Upper lobe of left lung (tissue), 6 donors: Measurements from ENCODE around the gene CNTLN. TPM values are rescaled to one million over a fixed set of nuclear protein-coding genes. Genes with fewer than 3 reads are reported as not detected.
"Not testable (repeated sequence)": the region's sequence is repeated elsewhere in the genome, so short reads cannot be mapped to it uniquely, and the experiment has no call there.

Experiments used
- ATAC-seq, 2 donors: fragments of 200-7000 bp; cut with Tn5 transposase; one replicate each; pipeline ENCODE4 v1.9.1; 2022; ENCODE audit warnings: mild to moderate bottlenecking in 2 of 2, moderate library complexity in 2 of 2; ENCODE audit not compliant: low FRiP score in 2 of 2
- DNase-seq, 2 donors: peaks; one replicate each; pipeline ENCODE4 v3.0.0-alpha.2; 2019 to 2020
- H3K27ac ChIP-seq, 4 donors: fragments of 200-600 bp; sonication (generic); one replicate each; pipeline ENCODE4 v1.5.1; 2016 to 2019
- H3K27me3 ChIP-seq, 4 donors: fragments of 200-600 bp; sonication (generic); one replicate each; pipeline ENCODE4 v1.5.1; 2017 to 2019
- H3K36me3 ChIP-seq, 4 donors: fragments of 200-600 bp; sonication (generic); one replicate each; pipeline ENCODE4 v1.5.1; 2016 to 2019
- H3K4me1 ChIP-seq, 4 donors: fragments of 200-600 bp; sonication (generic); one replicate each; pipeline ENCODE4 v1.5.1; 2018 to 2019
- H3K4me3 ChIP-seq, 4 donors: fragments of 200-600 bp; sonication (generic); one replicate each; pipeline ENCODE4 v1.5.1; 2017 to 2019; ENCODE audit warnings: mild to moderate bottlenecking in 2 of 4, moderate library complexity in 1 of 4
- H3K9me3 ChIP-seq, 4 donors: fragments of 200-600 bp; sonication (generic); one replicate each; pipeline ENCODE4 v1.5.1; 2018 to 2019
- CTCF ChIP-seq, 6 experiments: fragments of 450-650 bp in 4 of 6; fragments of 200-600 bp in 2 of 6; sonication (generic) in 2 of 6; IDR thresholded peaks; one replicate each; pipeline ENCODE4 v1.5.1; 2016 to 2019; ENCODE audit warnings: antibody characterized with exemption in 6 of 6
- EP300 ChIP-seq, 4 donors: sonication (generic); formaldehyde crosslinking; IDR thresholded peaks; one replicate each; pipeline ENCODE4 v1.5.1; 2017; ENCODE audit warnings: antibody characterized with exemption in 4 of 4, control low read depth in 2 of 4
- POLR2A ChIP-seq, 4 donors: fragments of 450-650 bp; IDR thresholded peaks; one replicate each; pipeline ENCODE4 v1.5.1; 2016 to 2017; ENCODE audit warnings: antibody characterized with exemption in 4 of 4, mild to moderate bottlenecking in 2 of 4
- POLR2AphosphoS5 ChIP-seq, 2 donors: sonication (generic); formaldehyde crosslinking; IDR thresholded peaks; one replicate each; pipeline ENCODE4 v1.5.1; 2017; ENCODE audit warnings: antibody characterized with exemption in 2 of 2
- WGBS, 2 donors: methylation state at CpG; one replicate each; pipeline ENCODE4 v1.1.5; 2017 to 2018; 5-methylcytosine and 5-hydroxymethylcytosine counted together
- total RNA-seq, 6 donors: library from RNA; depleted of rRNA in 4 of 6; stranded (reverse); fragments of >200 nt in 4 of 6; gene quantifications; one replicate each; pipeline versions ENCODE4 v1.1.0 to v1.2.1, GENCODE V29; 2016 to 2021
- donor health status: DM: no; HTN: no; CAD: no; lungs with moderate emphysema.
- donor health status: DM: no; HTN: yes; CAD: no; lungs with severe emphysema.

CNTLN gene
- total RNA-seq, 6 donors from 2014 or later, result 5.5 to 58.7 (median 8.4) TPM

DNA sequence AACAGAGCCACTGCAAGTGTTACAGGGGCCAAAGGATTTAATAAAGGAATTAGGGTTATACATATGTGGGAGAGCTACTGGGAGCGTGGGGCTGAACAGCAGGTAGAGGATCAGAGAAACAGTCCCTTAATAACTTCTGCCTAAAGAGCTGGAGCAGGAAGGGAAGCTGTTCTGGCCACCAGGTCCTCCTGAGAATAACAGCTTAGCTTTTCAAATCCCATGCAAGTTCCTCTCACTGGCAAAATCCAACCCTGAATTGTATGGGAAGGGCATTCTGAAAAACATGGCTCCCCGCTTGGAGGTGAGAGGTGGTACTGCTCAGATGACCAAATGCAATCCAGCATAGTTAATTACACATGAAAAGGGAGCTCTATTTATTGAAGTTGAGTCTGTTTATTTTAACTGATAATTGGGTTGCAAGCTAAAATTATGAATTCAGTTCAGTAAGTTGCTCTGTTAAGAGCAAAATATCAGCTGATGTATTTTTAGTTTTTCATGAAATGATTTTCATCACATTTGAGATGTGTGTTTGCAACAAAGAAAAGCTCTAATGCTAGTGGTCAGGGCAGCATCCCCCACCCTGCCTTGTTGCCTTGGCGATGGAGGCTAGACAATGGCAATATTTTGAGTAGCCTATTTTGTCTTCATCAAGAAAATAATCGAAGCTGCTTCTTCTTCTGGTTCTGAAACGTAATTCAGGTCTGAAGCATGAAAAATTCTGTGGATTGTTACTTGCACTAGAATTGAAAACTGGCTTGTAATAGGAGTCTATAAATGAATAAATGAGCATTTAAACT lies 385.6 kb downstream of the CNTLN start:
- H3K4me3 ChIP-seq, result peak overlapping the region in 1 of 4 donors; percentile 8
- peaks cover 0 to 6% (median 0%) of the 10 kb centered on the region in 4 donors for H3K4me1 ChIP-seq
- no peaks in the 10 kb centered on the region for H3K9me3 ChIP-seq
- WGBS, 2 donors, result 81 to 82% methylated on average over 5 of the region's 5 CpGs
- no peaks in the 10 kb centered on the region for H3K36me3 ChIP-seq
- ATAC-seq (no peak), DNase-seq (no peak)
- H3K27me3 ChIP-seq, result no peaks in the 10 kb centered on the region
- H3K27ac ChIP-seq, result no peak overlapping the region
- no peak for TF ChIP-seq POLR2AphosphoS5 (IDR thresholded peaks at IDR 0.05)
- TF ChIP-seq CTCF (IDR thresholded peaks at IDR 0.05), result peak in 1 of 6 experiments; percentile 18

DNA sequence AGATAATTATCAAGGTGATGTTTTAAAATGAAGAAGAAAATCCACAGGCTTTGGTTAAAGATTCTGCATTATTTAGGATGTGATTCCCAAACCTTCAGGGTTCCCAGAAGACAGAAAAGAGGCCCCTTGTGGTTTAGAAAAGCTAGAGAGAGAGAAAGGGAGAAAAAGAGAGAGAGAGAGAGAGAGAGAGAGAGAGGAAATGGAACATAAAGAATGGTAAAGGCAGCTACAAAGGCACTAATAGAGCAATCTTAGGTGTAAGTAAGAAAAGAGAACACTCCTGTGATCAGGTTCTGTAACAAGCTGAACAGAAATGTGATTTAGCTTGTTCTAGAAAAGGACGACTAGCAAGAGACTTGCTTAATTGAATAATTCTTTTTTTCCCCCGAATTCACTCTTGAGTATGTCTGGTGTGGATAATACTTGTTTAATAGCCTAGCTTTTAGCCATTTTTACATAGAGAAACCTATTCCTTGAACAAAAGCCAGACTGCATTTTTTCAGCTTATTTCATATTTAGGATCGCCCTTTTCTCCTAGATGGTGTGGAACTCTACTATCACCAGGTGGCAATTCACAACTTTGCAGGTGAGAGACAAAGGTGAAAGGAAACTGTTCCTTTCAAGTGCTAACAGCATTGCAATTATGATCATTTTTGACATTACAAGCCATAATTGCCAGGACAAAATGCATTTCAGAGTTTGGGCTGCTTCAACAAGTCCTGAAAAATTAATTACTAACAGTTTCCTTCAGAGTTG lies 386.4 kb downstream of the CNTLN start:
- no peak overlapping the region for H3K27ac ChIP-seq
- DNase-seq, result no peak
- H3K9me3 ChIP-seq, result no peaks in the 10 kb centered on the region
- WGBS, 2 donors, result 88 to 89% methylated on average over 3 of the region's 3 CpGs
- TF ChIP-seq CTCF (IDR thresholded peaks at IDR 0.05), result no peak
- no peak for TF ChIP-seq POLR2A (IDR thresholded peaks at IDR 0.05)
- no peak for TF ChIP-seq POLR2AphosphoS5 (IDR thresholded peaks at IDR 0.05)
- no peak for TF ChIP-seq EP300 (IDR thresholded peaks at IDR 0.05)
- no peak overlapping the region for H3K4me3 ChIP-seq
- no peaks in the 10 kb centered on the region for H3K36me3 ChIP-seq
- H3K4me1 ChIP-seq, result peaks cover 0 to 6% (median 0%) of the 10 kb centered on the region in 4 donors
- no peak for ATAC-seq
- no peaks in the 10 kb centered on the region for H3K27me3 ChIP-seq

DNA sequence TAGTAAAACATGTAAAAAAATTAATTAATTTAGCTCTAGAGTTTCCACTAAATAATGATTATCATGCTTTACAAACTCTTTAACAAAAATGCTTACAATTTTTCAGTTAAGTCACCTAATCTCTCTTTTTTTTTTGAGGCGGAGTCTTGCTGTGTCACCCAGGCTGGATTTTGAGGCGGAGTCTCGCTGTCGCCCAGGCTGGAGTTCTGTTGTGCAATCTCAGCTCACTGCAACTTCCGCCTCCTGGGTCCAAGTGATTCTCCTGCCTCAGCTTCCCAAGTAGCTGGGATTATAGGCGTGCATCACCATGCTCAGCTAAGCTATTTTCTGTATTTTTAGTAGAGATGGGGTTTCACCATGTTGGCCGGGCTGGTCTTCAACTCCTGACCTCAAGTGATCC lies 391.9 kb downstream of the CNTLN start:
- ATAC-seq, H3K4me3 ChIP-seq, H3K36me3 ChIP-seq, H3K9me3 ChIP-seq, H3K27ac ChIP-seq, H3K4me1 ChIP-seq, H3K27me3 ChIP-seq, DNase-seq: not testable (repeated sequence)
- 79% methylated on average over 7 of the region's 7 CpGs for WGBS, 2 donors

DNA sequence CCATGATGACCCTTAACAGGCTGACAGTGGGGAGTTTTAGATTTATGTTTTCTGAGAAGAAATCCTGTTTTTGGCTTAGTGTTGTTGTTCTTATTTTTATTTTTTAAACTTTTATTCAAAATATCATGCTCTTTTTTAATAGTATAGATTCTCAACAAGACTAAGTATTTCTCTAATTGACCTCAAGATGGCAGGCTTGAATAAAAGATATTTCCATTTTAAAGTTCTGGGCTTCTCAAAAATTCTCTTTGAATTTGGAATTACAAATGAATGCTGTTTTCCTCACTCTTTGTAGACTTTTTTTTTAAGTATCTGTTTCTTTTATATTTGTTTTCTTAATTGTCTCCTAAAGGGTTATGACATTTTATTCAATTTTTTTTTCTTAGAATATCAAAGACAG lies 394.0 kb downstream of the CNTLN start:
- Histone ChIP-seq H3K4me3 (no peak overlapping the region), H3K4me1 (no peaks in the 10 kb centered on the region), H3K36me3 (no peaks in the 10 kb centered on the region), H3K9me3 (no peaks in the 10 kb centered on the region), H3K27me3 (no peaks in the 10 kb centered on the region), H3K27ac (no peak overlapping the region)
- no peak for ATAC-seq
- no peak for TF ChIP-seq CTCF (IDR thresholded peaks at IDR 0.05)
- TF ChIP-seq EP300 (IDR thresholded peaks at IDR 0.05), result no peak
- no peak for TF ChIP-seq POLR2A (IDR thresholded peaks at IDR 0.05)
- no peak for TF ChIP-seq POLR2AphosphoS5 (IDR thresholded peaks at IDR 0.05)
- DNase-seq, result no peak

GRCh38 chr9:17531642-17532254 lies 396.9 kb downstream of the CNTLN start:
- no peaks in the 10 kb centered on the region for H3K9me3 ChIP-seq
- no peak for TF ChIP-seq POLR2A (IDR thresholded peaks at IDR 0.05)
- no peak for TF ChIP-seq POLR2AphosphoS5 (IDR thresholded peaks at IDR 0.05)
- TF ChIP-seq CTCF (IDR thresholded peaks at IDR 0.05), result peak in 5 of 6 experiments; percentile 38 to 53 (median 46)
- H3K27me3 ChIP-seq, result no peaks in the 10 kb centered on the region
- peak in 1 of 2 donors; percentile 67 for ATAC-seq
- no peaks in the 10 kb centered on the region for H3K36me3 ChIP-seq
- H3K4me3 ChIP-seq, result no peak overlapping the region
- no peak overlapping the region for H3K27ac ChIP-seq
- H3K4me1 ChIP-seq, result no peaks in the 10 kb centered on the region
- DNase-seq, result no peak
- WGBS, 2 donors, result 46% methylated on average over 10 of the region's 10 CpGs
